Effector CD8-positive, alpha-beta T cell (primary cell): ENCODE measurements around the gene ZW10.
"Not testable (repeated sequence)": the region's sequence is repeated elsewhere in the genome, so short reads cannot be mapped to it uniquely, and the experiment has no call there.

Experiments
- DNase-seq: peaks from one replicate; lab custom pipeline; 2025; lab: John Stamatoyannopoulos, UW
- total RNA-seq, 4 experiments: gene quantifications; one replicate each; lab custom pipeline; 2026; lab: John Stamatoyannopoulos, UW

ZW10 gene, protein sequence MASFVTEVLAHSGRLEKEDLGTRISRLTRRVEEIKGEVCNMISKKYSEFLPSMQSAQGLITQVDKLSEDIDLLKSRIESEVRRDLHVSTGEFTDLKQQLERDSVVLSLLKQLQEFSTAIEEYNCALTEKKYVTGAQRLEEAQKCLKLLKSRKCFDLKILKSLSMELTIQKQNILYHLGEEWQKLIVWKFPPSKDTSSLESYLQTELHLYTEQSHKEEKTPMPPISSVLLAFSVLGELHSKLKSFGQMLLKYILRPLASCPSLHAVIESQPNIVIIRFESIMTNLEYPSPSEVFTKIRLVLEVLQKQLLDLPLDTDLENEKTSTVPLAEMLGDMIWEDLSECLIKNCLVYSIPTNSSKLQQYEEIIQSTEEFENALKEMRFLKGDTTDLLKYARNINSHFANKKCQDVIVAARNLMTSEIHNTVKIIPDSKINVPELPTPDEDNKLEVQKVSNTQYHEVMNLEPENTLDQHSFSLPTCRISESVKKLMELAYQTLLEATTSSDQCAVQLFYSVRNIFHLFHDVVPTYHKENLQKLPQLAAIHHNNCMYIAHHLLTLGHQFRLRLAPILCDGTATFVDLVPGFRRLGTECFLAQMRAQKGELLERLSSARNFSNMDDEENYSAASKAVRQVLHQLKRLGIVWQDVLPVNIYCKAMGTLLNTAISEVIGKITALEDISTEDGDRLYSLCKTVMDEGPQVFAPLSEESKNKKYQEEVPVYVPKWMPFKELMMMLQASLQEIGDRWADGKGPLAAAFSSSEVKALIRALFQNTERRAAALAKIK
- total RNA-seq, result 31.3 to 42.0 (median 36.0) reads per million in 4 experiments

DNA sequence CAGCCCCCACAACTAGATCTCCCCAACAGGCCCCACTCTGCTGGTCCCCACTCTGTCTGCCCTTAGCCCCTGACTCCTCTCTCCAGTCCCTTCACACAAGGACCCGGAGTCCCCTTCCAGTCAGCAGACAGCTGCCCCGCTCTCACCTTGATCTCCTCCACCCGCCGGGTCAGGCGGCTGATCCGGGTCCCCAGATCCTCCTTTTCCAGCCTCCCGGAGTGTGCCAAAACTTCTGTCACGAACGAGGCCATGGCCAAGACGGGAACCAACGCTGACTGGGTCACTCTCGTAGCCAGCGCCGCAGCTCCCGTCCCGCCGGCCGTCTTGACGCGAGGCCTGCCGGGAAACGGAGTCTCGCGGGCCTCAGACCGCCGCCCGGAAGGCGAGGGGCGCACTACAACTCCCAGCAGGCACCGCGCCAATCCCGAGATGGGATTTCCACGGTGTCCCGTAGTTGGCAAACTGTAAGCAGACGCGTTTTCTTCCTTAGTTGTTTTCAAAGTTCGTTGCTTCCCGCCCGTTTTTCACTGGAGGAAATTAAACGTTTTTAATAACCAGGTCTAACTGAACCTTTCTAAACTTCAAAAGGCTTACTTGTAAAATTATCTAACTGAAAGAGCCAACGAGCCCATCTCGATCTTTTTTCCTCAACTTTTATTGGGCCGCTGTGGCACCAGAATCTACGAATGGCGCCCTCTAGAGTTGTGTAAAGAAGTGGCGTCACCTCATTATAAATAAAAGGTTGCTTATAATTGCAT lies at the start of gene ZW10:
TSS of gene ZW10 (minus strand) at position 277 of the 758 bp plus-strand sequence. CDS start at position 251, 26 bp downstream.
- DNase-seq, result peak; percentile 87

DNA sequence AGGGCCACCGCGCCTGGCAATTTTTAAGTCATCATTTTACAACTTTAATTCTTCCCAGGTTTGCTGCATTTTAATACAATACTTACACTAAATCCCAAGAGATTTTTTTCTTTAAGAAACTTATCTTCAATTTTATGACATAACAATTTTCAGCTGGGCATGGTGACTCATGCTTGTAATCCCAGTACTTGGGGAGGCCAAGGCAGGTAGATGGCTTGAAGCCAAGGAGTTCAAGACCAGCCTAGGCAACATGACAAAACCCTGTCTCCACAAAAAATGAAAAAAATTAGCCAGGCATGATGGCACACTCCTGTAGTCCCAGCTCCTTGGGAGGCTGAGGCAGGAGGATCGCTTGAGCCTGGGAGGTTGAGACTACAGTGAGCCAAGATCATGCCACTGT lies 44.9 kb upstream of the ZW10 start:
- DNase-seq, result no peak

DNA sequence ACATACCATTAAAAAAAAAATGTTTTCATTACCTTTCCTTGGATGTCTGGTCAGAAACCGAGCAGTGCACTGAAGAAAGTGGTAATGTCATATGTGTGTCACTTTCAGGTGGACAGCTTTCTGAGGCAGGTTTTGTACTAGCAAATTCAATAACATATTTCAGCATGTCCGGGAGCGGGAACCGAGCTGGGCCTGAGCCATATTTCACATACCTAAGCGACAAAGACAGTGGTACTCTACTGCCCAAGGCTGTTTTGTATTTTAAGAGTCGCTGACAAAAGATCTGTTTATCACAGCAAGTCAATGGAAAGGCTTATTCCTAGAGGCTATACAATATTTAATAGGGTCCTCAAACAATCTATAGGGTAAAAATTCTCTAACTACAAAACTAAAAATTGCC lies 44.1 kb upstream of the ZW10 start:
- no peak for DNase-seq

DNA sequence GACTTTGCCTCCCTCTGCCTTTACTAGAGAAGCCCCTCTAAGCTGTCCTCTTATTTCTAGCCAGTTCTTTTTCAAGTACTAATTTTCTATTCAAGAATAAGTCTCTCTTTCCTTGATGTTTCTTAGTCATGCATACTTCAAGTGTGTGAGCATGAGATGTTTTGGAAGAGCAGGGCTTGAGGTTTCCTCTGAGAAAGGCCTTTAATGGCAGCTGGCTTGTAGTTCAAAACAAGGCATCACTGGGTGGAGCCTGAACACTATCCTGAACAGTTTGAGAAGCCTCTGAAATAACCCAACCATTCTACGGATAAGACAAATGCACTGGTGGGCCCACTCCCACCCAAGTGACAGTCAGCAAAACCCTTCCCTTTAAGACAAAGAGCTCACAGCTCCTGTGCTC lies 43.7 kb upstream of the ZW10 start:
- DNase-seq, result no peak

DNA sequence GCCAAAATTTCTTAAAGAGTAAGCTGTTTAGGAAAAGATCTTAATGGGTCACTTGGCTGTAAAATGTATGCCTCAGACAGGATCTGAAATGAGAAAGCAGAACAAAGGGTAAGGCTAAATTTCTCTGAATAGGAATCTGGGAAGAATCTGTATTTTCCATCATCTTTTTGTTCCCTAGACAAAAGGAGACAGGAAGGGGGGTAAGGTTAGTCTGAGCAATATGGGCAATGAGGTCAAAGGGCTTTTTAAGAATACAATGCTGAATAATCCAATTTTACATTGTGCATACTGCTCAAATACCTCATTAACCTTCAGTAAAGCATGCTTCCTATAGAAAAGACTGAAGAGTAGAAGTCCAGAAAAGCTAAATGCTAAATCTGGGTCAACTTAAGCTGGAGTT lies 40.7 kb upstream of the ZW10 start:
- DNase-seq, result no peak

DNA sequence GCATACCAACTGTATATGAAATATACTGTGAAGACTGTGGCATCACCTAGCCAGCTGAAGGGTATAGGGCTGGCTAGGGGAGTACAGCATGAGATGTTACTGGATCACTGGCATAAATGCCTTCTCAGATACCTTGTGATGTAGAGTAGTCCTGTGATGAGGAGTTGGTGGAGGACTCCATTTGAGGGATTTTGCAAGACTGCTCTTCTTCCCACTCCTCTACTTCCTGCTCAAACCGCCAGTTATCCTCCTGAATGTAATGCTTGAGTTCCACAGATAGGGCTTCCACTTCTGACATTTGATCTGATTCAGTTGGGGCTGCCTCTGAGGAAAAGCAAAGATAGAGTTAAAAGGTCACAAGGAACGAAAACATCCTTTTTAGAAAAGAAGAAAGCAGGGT lies 35.4 kb upstream of the ZW10 start:
- DNase-seq, result no peak

DNA sequence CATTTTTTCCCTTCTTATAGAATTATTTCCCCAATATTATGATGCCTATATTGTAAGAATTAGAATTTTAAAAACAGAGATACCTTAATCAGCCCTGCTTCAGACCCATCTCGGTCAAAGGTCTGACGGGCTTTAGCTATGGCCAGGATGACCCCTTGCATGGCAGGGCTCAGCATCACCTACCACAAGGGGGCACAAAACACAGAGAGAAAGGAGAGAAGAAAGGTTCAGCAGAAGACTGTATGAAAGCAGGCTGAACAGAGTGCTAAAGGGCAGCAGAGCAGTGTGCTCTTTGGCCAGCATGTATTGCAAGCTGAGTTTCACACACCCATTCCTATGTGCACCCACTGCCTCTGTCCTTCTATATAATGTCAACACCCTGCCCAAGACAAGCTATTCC lies 32.9 kb upstream of the ZW10 start:
- no peak for DNase-seq

DNA sequence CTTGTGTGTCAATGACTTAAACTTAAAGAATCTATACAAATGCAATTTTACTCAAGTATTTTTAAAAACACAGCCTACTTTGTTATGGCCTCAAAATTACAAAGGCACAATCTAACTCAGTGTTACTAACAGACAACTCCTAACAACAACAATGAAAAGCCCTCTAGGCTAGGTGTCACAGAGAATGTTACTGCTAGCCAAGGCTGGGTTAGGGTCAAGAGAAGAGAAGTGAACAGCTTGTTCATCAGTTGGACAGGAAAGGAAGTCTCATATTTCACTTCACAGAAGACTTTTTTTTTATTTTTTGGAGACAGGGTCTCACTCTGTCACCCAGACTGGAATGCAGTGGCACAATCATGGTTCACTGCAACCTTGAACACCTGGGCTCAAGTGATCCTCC lies 32.1 kb upstream of the ZW10 start:
- no peak for DNase-seq

DNA sequence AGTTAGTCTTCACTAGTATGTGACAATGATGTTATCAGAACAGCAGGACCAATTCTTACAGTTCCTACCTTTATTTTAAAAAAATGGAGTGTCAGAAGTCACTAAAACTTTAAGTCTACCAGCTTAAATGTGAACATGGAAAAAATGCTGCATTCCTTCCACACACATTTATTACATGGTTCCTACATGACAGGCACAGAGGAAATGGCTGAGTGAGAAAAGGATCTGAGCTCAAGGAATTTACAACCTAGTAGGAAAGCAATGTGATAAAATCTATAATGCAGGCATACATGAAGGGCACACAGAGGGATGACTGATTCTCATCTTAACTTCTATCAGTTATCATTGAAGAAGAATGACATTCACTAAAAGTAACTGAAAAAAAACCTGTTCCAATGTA lies 29.1 kb upstream of the ZW10 start:
- no peak for DNase-seq

DNA sequence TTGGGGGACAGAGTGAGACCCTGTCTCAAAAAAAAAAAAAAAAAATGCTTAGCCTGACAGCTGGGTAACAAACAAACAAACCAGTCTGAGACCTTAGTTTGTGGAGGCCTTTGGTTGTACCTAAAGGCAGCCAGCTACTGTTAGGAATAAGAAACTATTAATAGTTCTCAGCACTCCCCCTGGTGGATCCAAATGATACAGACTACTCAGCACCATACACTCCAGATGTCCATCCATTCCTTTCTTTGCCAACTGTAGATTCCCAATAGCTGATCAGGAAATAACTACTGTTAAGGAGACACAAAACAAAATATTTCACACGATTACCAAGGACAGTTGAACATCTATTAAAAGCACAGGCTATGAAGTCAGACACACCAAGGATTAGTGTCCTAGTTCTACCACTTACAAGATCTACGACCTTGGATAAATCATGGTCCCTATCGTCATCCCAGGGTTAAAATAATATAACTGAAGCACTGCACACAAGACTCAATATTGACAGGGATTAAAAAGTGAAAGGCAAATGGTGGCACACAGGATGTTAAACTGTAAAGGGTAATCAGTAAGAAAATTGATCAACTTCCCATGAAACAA lies 23.3 kb upstream of the ZW10 start:
- DNase-seq, result no peak

DNA sequence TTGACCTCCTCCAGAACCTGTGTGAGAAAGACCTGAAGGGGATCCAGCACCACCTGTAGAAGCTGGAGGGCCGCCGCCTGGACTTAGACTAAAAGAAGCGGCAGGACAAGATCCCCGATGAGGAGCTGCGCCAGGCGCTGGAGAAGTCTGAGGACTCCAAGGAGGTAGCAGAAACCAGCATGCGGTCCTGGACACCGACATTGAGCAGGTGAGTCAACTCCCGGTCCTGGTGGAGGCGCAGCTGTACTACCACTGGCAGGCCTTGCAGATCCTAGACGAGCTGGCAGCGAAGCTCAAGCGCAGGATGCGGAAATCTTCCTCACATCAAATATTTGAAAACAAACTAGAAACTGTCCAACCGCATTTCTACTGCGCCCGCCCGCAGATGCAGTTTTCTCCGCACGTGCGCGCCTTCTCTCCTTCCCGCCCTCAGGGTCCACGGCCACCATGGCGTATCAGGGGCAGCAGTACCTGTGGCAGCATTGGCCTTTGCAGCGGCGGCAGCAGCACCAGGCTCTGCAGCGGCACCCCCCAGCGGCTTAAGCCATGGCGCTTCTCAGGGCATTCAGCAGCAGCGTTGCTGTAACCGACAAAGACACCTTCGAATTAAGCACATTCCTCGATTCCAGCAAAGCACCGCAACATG lies 16.3 kb upstream of the ZW10 start:
- DNase-seq, result no peak

DNA sequence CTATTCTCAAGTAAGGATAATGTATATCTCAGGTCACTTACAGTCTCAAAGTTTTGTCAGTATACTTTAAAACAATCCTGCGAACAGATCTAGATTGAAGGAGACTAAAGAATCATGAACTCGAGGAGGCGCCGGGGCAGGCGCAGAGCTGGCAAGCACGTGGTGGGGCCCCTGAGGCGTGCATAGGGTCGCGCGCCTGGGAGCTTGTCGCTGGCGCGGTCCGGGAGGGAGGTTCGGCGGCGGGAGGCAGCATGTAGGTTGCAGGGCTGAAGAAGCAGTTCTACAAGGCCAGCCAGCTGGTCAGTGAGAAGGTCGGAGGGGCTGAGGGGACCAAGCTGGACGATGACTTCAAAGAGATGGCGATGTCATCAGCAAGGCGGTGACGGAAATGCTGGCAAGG lies 15.5 kb upstream of the ZW10 start:
- DNase-seq, result not testable (repeated sequence)

DNA sequence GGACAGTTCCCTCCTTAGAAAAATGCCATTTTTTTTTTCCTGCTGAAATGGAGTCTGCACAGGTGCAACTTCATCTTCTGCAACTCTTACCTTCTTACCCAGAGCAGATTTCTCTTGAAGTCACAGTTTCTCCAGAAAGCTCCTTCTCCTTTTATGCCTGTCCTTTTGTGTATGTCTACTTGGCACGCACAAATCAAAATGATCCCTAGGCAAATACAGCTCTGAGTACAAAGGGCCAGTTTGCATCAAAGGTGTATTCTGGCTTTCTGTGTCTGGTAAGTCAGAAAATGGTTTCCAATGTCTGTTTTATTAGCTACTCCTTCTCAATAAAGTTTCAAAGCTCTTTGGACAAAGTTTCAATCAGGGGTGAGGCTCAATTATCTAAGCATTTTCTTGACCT lies 8.6 kb upstream of the ZW10 start:
- DNase-seq, result no peak

DNA sequence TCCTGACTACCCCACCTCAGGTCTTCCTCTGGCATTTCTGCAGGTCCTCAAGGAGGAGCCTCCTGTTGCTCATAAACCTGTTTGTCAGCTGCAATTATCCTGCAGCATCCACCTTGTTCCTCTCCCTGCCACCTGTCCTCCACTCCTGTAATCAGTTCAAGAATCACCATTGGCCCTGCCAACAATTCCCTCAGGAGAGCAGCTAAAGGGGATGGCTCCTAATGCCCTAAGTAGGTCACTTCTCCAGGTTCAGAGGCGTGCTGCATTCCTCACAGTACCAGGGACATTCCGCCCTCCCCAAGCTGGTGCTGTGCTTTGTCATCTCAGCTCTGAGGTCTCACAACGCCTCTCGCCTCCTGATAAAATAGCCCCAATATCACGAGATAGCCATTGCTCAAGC lies 8.2 kb upstream of the ZW10 start:
- no peak for DNase-seq

DNA sequence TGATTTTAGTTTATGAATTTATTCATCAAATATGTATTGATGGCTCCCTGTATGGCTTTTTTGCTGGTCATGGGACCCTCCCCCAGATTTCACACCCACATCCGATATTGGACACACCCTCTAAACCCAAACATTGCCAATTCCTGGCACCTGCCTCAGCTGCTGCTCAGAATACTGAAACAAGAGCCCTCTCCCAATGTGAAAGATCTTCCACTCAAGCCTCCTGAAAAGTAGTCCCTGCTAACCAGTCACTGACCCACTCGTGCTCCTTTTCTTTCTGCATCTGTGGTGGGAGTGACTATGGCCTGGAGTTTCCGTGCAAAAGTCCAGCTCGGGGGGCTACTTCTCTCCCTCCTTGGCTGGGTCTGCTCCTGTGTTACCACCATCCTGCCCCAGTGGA lies 6.0 kb upstream of the ZW10 start, which contains the start of gene CLDN25:
TSS of gene CLDN25 (plus strand) at position 301 of the 400 bp plus-strand sequence. CDS start at position 301, 0 bp downstream.
- no peak for DNase-seq

DNA sequence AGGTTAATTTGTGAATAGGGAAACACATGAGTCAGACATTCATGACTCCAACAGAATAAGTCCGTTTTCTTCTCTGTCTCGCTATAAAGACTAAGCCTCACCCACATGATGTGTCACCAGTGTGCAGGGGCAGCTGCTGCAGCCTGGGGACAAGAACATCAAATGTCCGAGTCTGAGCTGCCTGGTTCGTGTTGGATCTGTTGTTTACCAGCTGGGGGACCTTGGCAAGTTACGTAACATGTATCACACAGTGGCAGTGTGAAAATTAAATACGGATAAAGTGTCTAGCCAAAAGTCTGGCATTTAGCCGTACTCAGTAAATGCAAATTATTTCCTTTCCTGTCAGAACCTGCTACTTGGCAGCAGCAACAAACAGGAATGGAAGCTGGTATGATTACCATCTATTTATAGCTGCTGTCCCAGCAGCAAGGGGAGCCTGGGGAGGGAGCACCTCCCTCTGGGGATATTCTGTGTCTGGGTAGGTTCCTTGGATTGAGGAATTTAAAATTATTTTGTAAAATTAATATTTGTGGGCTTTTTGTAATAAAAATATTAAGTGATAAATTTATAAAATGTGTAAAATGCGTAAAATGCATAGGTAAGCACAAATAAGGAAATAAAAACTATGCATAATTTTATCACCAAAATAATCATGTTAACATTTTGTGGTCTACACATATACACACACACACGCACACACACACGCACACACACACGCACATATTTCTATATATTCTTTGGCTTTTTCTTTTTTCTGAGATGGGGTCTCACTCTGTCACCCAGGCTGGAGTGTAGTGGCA lies 4.8 kb upstream of the ZW10 start:
- DNase-seq, result no peak

DNA sequence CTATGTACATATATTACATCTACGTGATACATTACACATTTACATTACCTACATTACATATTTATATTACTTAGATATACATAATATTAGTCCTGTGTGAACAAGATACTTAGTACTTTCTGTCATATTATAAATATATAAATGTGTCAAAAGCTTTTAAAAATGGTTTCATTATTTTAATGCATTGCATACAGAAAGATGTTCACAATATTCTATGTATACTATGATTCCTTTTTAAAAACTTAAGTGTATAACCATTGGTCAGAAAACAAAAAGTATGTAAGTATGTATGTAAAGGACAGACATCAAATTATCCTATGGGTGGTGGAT lies 647 bp upstream of the ZW10 start:
- no peak for DNase-seq

DNA sequence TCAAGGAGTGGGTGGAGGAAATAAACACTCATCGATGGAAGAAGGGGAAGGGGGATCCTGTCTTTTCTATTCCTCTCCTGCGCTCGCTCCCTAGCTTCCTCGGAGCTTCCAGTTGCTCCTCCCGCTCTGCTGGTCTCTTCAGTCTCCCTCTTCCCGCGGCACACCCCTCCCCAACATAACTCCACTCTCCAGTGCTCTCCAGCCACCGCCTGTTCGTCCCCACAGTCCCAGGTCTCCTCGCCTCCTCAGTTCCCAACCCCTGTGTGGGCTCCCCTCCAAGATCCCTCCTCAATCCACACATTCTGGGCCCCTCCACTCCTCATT lies 438 bp downstream of the ZW10 start:
- DNase-seq, result no peak

DNA sequence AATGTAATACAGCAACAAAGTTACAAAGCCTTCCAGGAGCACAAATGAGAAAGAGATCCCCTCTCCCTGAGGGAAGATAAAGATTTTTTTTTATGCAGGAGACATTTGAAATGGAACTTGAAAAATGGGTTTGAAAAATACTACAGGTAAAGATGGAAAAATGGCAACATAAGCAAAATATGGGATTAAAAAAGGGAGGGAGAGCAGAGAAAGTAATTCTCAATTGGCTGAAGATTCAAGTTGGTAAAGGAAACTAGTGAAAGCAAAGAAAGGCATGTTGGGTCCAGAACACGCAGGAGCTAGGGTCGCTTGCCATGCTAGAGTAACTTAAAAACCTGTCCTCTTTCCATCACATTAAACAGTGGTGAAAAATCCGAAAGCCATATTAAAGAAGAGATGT lies 1.5 kb downstream of the ZW10 start:
- DNase-seq, result no peak

DNA sequence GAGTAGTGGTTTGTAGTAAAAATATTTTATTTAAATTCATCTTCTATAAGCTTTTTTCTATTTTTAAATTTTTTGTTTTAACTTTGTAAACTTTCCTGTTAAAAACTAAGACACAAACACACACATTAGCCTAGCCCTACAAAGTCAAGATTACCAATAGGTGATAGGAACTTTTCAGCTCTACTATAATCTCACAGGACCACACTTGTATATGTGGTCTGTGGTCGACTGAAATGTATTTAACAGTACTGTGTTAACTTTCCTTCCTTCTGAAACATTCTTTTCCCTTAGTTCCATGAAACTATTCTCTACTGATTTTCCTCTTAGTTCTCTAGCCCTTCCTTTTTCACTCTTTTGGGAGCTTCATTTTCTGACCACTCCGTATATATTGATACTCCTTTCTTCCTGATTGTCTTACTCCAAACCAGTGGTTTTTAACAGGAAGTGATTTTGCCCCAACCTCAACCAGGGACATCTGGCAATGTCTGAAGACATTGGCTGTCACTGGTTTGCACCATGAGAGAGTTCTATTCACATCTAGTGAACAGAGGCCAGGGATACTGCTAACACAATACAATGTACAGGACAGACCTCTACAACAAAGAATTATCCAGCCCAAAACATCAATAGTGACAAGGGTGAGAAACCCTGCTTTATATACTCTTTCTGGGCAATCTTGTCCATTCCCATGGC lies 8.8 kb downstream of the ZW10 start:
- DNase-seq, result no peak
